Naive B cell (primary cell): Measurements from ENCODE around the gene TM7SF3. TPM values are rescaled to one million over a fixed set of nuclear protein-coding genes. Genes with fewer than 3 reads are reported as not detected.

Experiments
- ATAC-seq, 2 donors: fragments of 150-1000 bp; cut with Tn5 transposase; 2 replicates each; pipeline ENCODE4 v1.10.0; 2021; ENCODE audit warnings: low read depth in 2 of 2, mild to moderate bottlenecking in 2 of 2, moderate library complexity in 2 of 2
- DNase-seq: peaks from one replicate; pipeline ENCODE4 v3.0.0; 2022
- H3K27ac Mint-ChIP-seq, 6 donors: one replicate each; pipeline ENCODE4 v1.8.0; 2020 to 2022; ENCODE audit warnings: mild to moderate bottlenecking in 6 of 6, mixed read lengths in 6 of 6, moderate library complexity in 5 of 6, inconsistent platforms in 2 of 6
- H3K27me3 Mint-ChIP-seq, 3 donors: one replicate each; pipeline ENCODE4 v1.8.0; 2021 to 2022; ENCODE audit warnings: mixed read lengths in 3 of 3, mild to moderate bottlenecking in 1 of 3
- H3K36me3 Mint-ChIP-seq, 2 donors: one replicate each; pipeline ENCODE4 v1.8.0; 2020 to 2022; ENCODE audit warnings: mixed read lengths in 2 of 2, inconsistent platforms in 1 of 2, mild to moderate bottlenecking in 1 of 2
- H3K4me1 Mint-ChIP-seq, 3 donors: one replicate each; pipeline ENCODE4 v1.8.0; 2020 to 2022; ENCODE audit warnings: mixed read lengths in 3 of 3, inconsistent platforms in 1 of 3, mild to moderate bottlenecking in 1 of 3, moderate library complexity in 1 of 3
- H3K4me3 Mint-ChIP-seq, 8 donors: one replicate each; pipeline ENCODE4 v1.8.0; 2020 to 2022; ENCODE audit warnings: mild to moderate bottlenecking in 8 of 8, mixed read lengths in 8 of 8, moderate library complexity in 8 of 8, inconsistent platforms in 2 of 8
- H3K9me3 Mint-ChIP-seq, 7 donors: one replicate each; pipeline ENCODE4 v1.8.0; 2020 to 2022; ENCODE audit warnings: mixed read lengths in 7 of 7, mild to moderate bottlenecking in 5 of 7, inconsistent platforms in 2 of 7, moderate library complexity in 1 of 7
- polyA plus RNA-seq, 6 donors: library from polyadenylated mRNA; unstranded; fragments of 300-500 nt; fragmentation: Illumina TruSeq; gene quantifications; one replicate each; pipeline ENCODE4 v1.2.3, GENCODE V29; 2021; ENCODE audit warnings: low read depth in 6 of 6

Gene TM7SF3
- polyA plus RNA-seq, 6 donors from 2014 or later = 41.7 to 94.0 (median 56.9) TPM

DNA sequence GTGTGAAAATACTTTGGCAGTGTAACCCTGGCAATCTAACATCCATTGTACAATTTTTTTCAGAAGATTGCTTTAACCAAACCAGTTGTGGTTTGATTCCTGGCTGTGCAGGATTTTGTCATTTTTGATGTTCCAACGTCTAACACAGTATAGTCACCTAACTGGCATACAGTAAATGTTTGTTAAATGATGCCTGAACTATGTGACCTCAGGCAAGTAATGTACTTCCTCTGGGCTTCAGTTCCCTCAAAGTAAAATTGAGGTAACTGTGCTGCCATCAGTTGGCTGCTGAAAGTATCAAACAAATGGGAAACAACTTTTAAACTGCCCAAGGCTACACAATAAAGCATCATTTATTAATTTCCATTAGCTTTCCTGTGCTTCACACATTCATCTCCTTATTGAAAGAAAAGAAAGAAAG lies 4.3 kb downstream of the TM7SF3 start:
- no peaks in the 10 kb centered on the region for H3K9me3 Mint-ChIP-seq
- H3K4me3 Mint-ChIP-seq = peak overlapping the region in 2 of 8 donors; percentile 40 to 70
- H3K27me3 Mint-ChIP-seq = no peaks in the 10 kb centered on the region
- no peaks in the 10 kb centered on the region for H3K36me3 Mint-ChIP-seq
- ATAC-seq (no peak), DNase-seq (peak; percentile 24)
- peaks cover 26 to 62% (median 46%) of the 10 kb centered on the region in 3 donors for H3K4me1 Mint-ChIP-seq
- peak overlapping the region in 5 of 6 donors; percentile 11 to 87 (median 58) for H3K27ac Mint-ChIP-seq

GRCh38 chr12:27008081-27008480 lies 6.1 kb downstream of the TM7SF3 start:
- H3K27me3 Mint-ChIP-seq = no peaks in the 10 kb centered on the region
- H3K4me1 Mint-ChIP-seq = peaks cover 28 to 56% (median 56%) of the 10 kb centered on the region in 3 donors
- H3K36me3 Mint-ChIP-seq = peaks cover 0 to under 1% of the 10 kb centered on the region in 2 donors
- H3K4me3 Mint-ChIP-seq = peak overlapping the region in 1 of 8 donors; percentile 2
- peak overlapping the region in 3 of 6 donors; percentile 5 to 80 (median 46) for H3K27ac Mint-ChIP-seq
- DNase-seq = no peak
- peak; percentile 67 to 73 for ATAC-seq
- no peaks in the 10 kb centered on the region for H3K9me3 Mint-ChIP-seq

DNA sequence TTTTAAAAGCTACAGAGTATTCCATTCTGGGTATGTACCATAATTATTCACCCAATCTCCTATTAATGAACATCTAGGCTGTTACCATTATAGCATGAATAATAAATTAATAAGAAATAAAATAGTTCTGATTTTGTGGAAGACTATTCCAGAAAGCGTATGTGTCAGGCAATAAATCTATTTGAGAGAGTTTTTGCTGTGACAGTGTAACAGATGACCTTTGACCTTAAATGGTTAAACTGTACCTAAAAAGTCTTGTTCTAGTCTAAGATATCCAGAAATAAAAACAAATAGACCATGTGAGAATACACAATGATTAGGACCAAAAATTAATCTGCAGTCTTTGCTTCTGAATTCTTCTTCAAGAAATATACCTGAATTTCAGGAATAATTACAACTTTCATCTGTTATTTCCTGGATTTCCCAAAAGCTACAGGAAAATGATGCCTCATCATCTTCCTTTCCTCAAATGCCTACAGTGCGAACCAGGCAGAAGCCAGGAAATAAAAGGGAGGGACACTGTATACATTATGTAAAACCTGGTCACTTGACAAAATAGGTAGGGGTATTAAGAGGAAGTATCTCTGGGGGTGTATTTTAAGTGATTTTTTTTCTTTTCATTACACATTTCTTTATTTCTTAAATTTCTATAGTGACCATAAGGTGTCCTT lies 7.3 kb downstream of the TM7SF3 start:
- no peak overlapping the region for H3K27ac Mint-ChIP-seq

DNA sequence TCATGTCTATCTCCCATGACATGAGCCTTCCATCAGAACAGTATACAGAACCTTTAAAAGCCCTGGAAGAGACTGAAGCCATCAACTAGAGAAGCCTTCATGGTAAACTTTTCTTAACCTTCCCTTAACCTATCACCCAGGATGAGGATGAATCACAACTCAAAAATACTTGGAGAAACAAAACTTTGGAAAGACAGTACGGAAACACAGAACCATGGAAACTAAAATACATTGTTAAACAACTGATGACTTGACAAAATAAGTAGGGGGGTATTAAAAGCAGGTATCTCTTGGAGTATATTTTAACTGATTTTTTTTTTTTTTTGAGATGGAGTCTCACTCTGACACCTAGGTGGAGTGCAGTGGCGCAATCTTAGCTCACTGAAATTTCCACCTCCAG lies 8.7 kb downstream of the TM7SF3 start:
- ATAC-seq (no peak), DNase-seq (no peak)
- Mint-ChIP-seq H3K27ac (peak overlapping the region in 1 of 6 donors; percentile 28), H3K4me3 (no peak overlapping the region), H3K9me3 (no peaks in the 10 kb centered on the region), H3K27me3 (no peaks in the 10 kb centered on the region), H3K4me1 (peaks cover 42 to 61% (median 51%) of the 10 kb centered on the region in 3 donors), H3K36me3 (peaks cover 0 to 8% of the 10 kb centered on the region in 2 donors)

More for the DNA sequence above, 7.3 kb downstream of the TM7SF3 start:
- Mint-ChIP-seq H3K36me3 (peaks cover 0 to 4% of the 10 kb centered on the region in 2 donors), H3K27me3 (no peaks in the 10 kb centered on the region), H3K4me3 (no peak overlapping the region), H3K4me1 (peaks cover 30 to 62% (median 48%) of the 10 kb centered on the region in 3 donors), H3K9me3 (no peaks in the 10 kb centered on the region)
- DNase-seq = no peak
- no peak for ATAC-seq

DNA sequence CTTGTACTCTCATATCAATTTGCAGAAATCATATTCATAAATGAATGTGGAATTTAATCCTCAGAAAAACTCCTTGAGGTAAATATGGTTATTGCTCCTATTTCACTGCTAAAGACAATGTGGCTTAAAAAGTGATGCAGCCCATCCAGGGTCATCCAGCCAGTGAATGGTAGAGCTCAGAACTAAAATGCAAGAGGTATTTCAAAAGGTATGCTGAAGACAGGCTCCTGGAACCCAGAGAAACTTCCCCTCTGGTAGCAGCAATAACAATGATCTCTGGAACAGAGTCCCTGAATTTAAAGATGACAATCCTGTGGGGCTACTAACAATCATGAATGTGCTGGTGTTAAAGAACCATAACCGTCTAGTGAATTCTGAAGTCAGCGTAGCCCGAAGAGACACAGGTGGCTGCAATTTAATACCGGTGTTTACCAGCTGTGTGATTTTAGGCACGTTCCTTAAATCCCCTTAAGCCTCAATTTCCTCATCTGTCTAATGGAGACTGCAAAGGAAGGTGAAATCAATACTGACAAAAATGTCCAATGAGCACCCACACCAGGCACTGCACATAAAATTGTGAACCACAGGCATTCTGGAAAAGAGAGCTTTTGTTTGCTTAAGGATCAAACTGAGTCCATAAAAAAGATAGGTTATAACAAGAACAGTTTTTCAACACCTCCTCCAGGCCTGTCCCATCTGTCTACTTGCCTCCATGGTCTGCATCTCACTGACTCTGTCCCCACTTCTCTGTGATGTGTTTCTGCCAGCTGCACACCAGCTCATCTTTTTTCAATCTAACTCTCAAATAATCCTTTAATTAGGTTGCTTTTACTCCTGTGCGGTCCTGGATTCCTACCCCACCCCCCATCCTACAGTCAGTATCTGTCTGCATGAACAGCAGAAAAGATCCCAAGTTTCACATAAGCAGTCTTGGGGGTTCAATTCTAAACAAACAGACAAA lies 10.5 kb downstream of the TM7SF3 start:
- peak overlapping the region in 3 of 6 donors; percentile 59 to 86 (median 70) for H3K27ac Mint-ChIP-seq
- DNase-seq (no peak), ATAC-seq (no peak)
- no peaks in the 10 kb centered on the region for H3K27me3 Mint-ChIP-seq
- H3K4me1 Mint-ChIP-seq = peaks cover 38 to 53% (median 45%) of the 10 kb centered on the region in 3 donors
- H3K36me3 Mint-ChIP-seq = peaks cover 2 to 8% of the 10 kb centered on the region in 2 donors
- H3K9me3 Mint-ChIP-seq = peaks cover 0 to under 1% (median 0%) of the 10 kb centered on the region in 7 donors
- H3K4me3 Mint-ChIP-seq = no peak overlapping the region

DNA sequence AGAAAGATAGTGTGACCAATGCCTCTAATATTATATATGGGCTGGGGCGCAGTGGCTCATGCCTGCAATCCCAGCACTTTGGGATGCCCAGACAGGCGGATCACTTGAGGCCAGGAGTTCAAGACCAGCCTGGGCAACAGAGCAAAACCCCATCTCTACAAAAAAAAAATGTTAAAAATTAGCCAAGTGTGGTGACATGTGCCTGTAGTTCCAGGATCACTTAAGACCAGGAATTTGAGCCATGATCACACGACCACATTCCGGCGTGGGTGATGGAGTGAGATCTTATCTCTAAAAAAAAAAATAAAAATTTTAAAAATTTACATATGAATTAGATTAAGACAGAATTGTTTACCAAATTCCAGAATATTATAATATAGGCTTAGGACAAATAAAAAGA lies 12.0 kb downstream of the TM7SF3 start:
- ATAC-seq (no peak), DNase-seq (no peak)
- no peaks in the 10 kb centered on the region for H3K27me3 Mint-ChIP-seq
- H3K9me3 Mint-ChIP-seq = peaks cover 0 to 8% (median 0%) of the 10 kb centered on the region in 7 donors
- peak overlapping the region in 2 of 6 donors; percentile 3 for H3K27ac Mint-ChIP-seq
- H3K4me1 Mint-ChIP-seq = peaks cover 39 to 55% (median 49%) of the 10 kb centered on the region in 3 donors
- H3K4me3 Mint-ChIP-seq = peak overlapping the region in 1 of 8 donors; percentile 38
- peaks cover 14 to 15% of the 10 kb centered on the region in 2 donors for H3K36me3 Mint-ChIP-seq

- Mint-ChIP-seq H3K27ac (peak overlapping the region in 3 of 6 donors; percentile 2 to 9 (median 3)), H3K4me3 (peak overlapping the region in 1 of 8 donors; percentile 38), H3K4me1 (peaks cover 39 to 55% (median 48%) of the 10 kb centered on the region in 3 donors), H3K27me3 (no peaks in the 10 kb centered on the region), H3K36me3 (peaks cover 15% of the 10 kb centered on the region in 2 donors), H3K9me3 (peaks cover 0 to 8% (median 0%) of the 10 kb centered on the region in 7 donors)
- no peak for DNase-seq
- ATAC-seq = no peak
These were observed 12.5 kb downstream of the TM7SF3 start for GRCh38 chr12:27001663-27002062.

- peak overlapping the region in 1 of 8 donors; percentile 43 for H3K4me3 Mint-ChIP-seq
- ATAC-seq (no peak), DNase-seq (no peak)
- H3K4me1 Mint-ChIP-seq = peaks cover 39 to 55% (median 48%) of the 10 kb centered on the region in 3 donors
- peaks cover 15 to 19% of the 10 kb centered on the region in 2 donors for H3K36me3 Mint-ChIP-seq
- H3K27ac Mint-ChIP-seq = peak overlapping the region in 3 of 6 donors; percentile 3 to 64 (median 6)
- H3K27me3 Mint-ChIP-seq = no peaks in the 10 kb centered on the region
- H3K9me3 Mint-ChIP-seq = peaks cover 0 to 8% (median 0%) of the 10 kb centered on the region in 7 donors
These were observed 13.2 kb downstream of the TM7SF3 start for GRCh38 chr12:27000961-27001360.

DNA sequence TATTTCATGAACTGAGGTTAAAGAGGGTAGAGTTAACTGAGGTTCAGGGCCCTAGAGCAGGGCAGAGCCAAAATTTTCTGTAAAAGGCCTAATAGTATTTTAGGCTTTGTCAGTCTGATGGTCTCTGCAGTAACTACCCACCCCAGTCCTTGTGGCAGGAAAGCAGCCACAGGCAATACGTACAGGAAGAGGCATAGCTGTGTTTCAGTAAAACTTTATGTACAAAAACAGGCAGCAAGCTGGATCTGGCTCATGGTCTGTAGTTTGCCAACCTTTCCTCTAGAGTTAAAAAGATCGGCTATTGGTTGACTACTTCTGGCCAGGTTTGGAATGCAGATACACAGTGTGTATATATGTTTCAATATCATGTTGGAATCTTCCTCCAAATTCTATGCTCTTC lies 17.2 kb downstream of the TM7SF3 start:
- ATAC-seq = no peak
- Mint-ChIP-seq H3K36me3 (peaks cover 23 to 30% of the 10 kb centered on the region in 2 donors), H3K4me3 (no peak overlapping the region), H3K4me1 (peaks cover 26 to 34% (median 31%) of the 10 kb centered on the region in 3 donors), H3K27me3 (no peaks in the 10 kb centered on the region), H3K27ac (peak overlapping the region in 3 of 6 donors; percentile 13 to 57 (median 21)), H3K9me3 (peaks cover 0 to 8% (median 0%) of the 10 kb centered on the region in 7 donors)
- DNase-seq = no peak

DNA sequence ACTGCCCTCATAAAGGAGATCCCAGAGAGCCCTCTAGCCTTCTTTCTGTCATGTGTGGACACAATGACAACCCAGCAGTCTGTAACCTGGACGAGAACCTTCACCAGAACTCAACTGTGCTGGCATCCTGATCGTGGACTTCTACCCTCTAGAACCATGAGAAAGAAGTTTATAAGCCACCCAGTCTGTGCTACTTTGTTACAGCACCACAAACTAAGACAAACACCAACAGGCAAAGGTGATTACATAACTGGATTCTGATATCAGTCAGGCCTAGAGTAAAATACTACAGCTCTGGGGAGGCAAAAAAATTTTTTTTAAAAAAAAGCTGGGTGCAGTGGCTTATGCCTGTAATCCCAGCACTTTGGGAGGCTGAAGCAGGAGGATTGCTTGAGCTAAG lies 18.5 kb downstream of the TM7SF3 start:
- Mint-ChIP-seq H3K27me3 (no peaks in the 10 kb centered on the region), H3K36me3 (peaks cover 23 to 28% of the 10 kb centered on the region in 2 donors), H3K4me3 (no peak overlapping the region), H3K9me3 (peaks cover 0 to 8% (median 0%) of the 10 kb centered on the region in 7 donors), H3K4me1 (peaks cover 15 to 27% (median 21%) of the 10 kb centered on the region in 3 donors), H3K27ac (no peak overlapping the region)
- DNase-seq = no peak
- ATAC-seq = no peak

GRCh38 chr12:26994109-26994508 lies 20.1 kb downstream of the TM7SF3 start:
- Mint-ChIP-seq H3K27me3 (no peaks in the 10 kb centered on the region), H3K4me1 (peaks cover 18 to 19% (median 18%) of the 10 kb centered on the region in 3 donors), H3K27ac (no peak overlapping the region), H3K4me3 (no peak overlapping the region), H3K36me3 (peaks cover 27 to 37% of the 10 kb centered on the region in 2 donors), H3K9me3 (peaks cover 0 to 8% (median 0%) of the 10 kb centered on the region in 7 donors)
- no peak for ATAC-seq
- DNase-seq = no peak

DNA sequence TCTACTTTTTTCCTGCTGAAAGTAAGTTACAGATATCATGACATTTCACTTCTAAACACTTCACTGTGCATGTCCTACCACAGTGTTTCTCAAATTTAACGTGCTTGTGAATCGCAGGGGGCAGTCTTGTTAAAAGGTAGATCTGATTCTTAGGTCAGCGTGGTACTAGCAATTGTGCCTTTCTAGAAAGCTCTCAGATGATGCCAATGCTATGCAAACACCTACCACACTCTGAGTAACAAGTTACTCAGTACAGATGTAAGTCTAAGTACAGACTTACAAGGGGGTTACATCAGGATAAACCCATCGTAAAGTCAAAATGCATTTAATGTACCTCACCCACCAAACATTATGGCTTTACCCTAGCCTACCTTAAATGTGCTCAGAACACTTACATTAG lies 22.4 kb downstream of the TM7SF3 start:
- no peak for ATAC-seq
- DNase-seq = no peak
- Mint-ChIP-seq H3K27me3 (no peaks in the 10 kb centered on the region), H3K27ac (no peak overlapping the region), H3K4me1 (peaks cover 0 to 6% (median 0%) of the 10 kb centered on the region in 3 donors), H3K9me3 (no peaks in the 10 kb centered on the region), H3K36me3 (peaks cover 36 to 37% of the 10 kb centered on the region in 2 donors), H3K4me3 (no peak overlapping the region)

- Mint-ChIP-seq H3K4me1 (peaks cover 0 to 6% (median 0%) of the 10 kb centered on the region in 3 donors), H3K9me3 (no peaks in the 10 kb centered on the region), H3K36me3 (peaks cover 36 to 43% of the 10 kb centered on the region in 2 donors), H3K27ac (peak overlapping the region in 2 of 6 donors; percentile 1 to 7), H3K27me3 (no peaks in the 10 kb centered on the region), H3K4me3 (no peak overlapping the region)
- DNase-seq (no peak), ATAC-seq (no peak)
These were observed 24.3 kb downstream of the TM7SF3 start for GRCh38 chr12:26989873-26990272.
